GM13977 (cell line): Measurements from ENCODE around the gene NR2C2.

Experiments
- DNase-seq: peaks from one replicate; pipeline ENCODE4 v3.0.0; 2012; ENCODE audit warnings: low spot score
- CTCF ChIP-seq: IDR thresholded peaks from 2 replicates; pipeline ENCODE4 v1.5.1; 2012; ENCODE audit warnings: mild to moderate bottlenecking, control low read depth; ENCODE audit not compliant: insufficient read depth; ENCODE audit errors: extremely low read depth, missing control alignments
- in situ Hi-C: fragments of 300-500 bp; cut with MboI; formaldehyde crosslinking; loops from one replicate; pipeline ENCODE4 v1.12.0; 2022; ENCODE audit warnings: low sequenced_read_pairs, low pct_unique_long_range_greater_than_20kb, mixed read lengths, inconsistent platforms; ENCODE audit not compliant: unreplicated experiment

NR2C2 gene

GRCh38 chr3:14927308-14927707 lies 20.1 kb upstream of the NR2C2 start:
- no peak for TF ChIP-seq CTCF
- in situ Hi-C loops, result loop anchor here (10.0 kb wide), 1 partner anchor 133 kb away; no protein-coding TSS in a partner anchor
- DNase-seq, result no peak

- in situ Hi-C loops, result loop anchor here (10.0 kb wide), 1 partner anchor 135 kb away; no protein-coding TSS in a partner anchor
- no peak for TF ChIP-seq CTCF
- DNase-seq, result no peak
Observed at GRCh38 chr3:14929310-14930074, 17.9 kb upstream of the NR2C2 start.

- no peak for TF ChIP-seq CTCF
- no peak for DNase-seq
- in situ Hi-C loops, result no loop called here
Observed at GRCh38 chr3:14933820-14934425, 13.5 kb upstream of the NR2C2 start.

- DNase-seq, result no peak
- no peak for TF ChIP-seq CTCF
- in situ Hi-C loops, result no loop called here
Observed at GRCh38 chr3:14935592-14936345, 11.6 kb upstream of the NR2C2 start.

GRCh38 chr3:14938954-14939353 lies 8.4 kb upstream of the NR2C2 start:
- in situ Hi-C loops, result no loop called here
- no peak for DNase-seq
- TF ChIP-seq CTCF, result no peak

- TF ChIP-seq CTCF, result no peak
- in situ Hi-C loops, result no loop called here
- no peak for DNase-seq
Observed at GRCh38 chr3:14941871-14942270, 5.5 kb upstream of the NR2C2 start.
